Right lung (tissue), 5 donors: Measurements from ENCODE around the gene COL24A1. TPM values are rescaled to one million over a fixed set of nuclear protein-coding genes. Genes with fewer than 3 reads are reported as not detected.
"Not testable (repeated sequence)": the region's sequence is repeated elsewhere in the genome, so short reads cannot be mapped to it uniquely, and the experiment has no call there.

Source experiments
- DNase-seq, 2 donors: peaks; one replicate each; pipeline ENCODE4 v3.0.0-alpha.2; 2013
- polyA plus RNA-seq, 5 donors: library from polyadenylated mRNA; unstranded; fragments of 120-200 nt; gene quantifications; one replicate each; pipeline versions ENCODE4 v1.2.1 to v1.2.3, GENCODE V29; 2013; ENCODE audit warnings: inconsistent platforms in 1 of 5, low replicate concordance in 1 of 5; ENCODE audit not compliant: insufficient read length in 5 of 5, insufficient read depth in 1 of 5

The COL24A1 gene
- polyA plus RNA-seq, 5 donors = 15.0 to 42.5 (median 32.9) TPM

DNA sequence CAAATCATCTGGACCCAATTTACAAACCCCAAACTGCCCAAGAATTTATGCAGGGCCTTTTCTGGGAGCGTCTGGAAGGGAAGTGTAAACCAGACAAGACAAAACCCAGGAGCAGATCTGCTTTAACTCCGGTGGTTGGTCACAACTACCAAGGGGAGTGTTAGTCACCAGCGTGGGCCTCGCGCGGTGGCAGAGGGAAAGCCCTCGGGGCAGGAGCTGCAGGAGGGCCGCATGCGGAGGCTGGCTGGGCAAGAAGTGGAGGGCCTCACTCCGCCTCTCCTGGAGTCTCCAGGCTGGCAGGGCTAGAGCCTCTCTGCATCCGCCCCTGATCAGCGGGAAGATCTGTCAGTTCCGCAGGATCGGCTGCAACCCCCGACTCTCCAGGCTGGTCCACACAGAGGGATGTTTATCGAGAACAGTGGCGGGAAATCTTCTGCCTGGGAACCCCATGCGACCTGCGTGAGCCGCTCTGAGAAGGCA lies 2.0 kb downstream of the COL24A1 start:
- no peak for DNase-seq

DNA sequence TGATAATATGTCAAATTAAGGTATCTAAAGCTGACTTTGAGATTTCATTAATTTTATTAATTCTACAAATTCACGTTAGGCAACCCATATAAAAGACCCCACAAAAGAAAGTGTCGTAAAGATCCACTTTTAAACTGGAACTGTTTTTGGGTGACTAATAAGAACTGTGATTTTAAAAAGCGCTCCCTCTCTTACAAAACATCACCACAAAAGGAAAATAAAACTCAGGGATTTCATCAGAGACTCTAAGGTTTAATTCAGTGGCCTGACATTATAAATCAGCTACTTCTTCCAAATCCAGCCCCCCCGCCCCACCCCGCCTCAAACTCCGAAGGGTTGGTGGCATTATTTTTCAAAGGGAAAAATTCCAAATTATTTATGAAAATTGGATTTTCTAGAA lies 2.7 kb downstream of the COL24A1 start:
- no peak for DNase-seq

DNA sequence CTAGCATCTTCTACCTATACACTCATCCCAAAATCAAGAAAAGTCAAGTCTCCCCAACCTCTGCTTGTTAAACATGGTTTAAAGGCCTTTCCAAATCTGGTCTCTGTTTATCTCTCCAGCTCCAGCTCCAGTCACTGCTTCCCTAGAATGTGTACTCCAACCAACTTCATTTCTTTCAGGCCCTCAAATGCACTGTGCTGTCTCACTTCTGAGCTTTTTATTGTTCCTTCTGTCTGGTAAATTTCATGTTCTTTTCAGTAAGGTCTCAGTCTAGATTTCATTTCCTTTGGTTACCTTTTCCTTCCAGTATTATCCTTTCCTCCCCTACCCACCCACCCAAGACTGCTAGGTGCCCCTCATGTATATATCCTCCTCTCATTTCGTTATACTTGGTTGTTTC lies 3.7 kb downstream of the COL24A1 start:
- DNase-seq = no peak

DNA sequence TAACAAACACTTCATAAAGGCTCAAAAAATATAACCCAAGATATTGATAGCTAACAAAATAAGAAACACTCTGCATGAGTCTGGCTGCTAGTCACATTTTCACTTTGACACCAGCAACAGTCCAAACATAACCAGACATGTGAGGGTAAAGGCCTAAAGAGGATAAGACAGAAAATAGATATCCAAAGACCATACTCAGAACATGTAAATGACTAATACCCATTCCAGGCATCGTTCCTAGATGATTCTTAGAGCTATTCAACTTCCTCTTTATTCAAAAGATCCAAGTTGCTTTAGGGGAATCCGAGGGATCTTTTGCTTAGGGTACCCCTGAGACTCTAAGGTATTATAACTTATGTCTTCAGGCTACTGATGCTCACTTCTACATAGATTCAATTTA lies 5.1 kb downstream of the COL24A1 start:
- DNase-seq = no peak

DNA sequence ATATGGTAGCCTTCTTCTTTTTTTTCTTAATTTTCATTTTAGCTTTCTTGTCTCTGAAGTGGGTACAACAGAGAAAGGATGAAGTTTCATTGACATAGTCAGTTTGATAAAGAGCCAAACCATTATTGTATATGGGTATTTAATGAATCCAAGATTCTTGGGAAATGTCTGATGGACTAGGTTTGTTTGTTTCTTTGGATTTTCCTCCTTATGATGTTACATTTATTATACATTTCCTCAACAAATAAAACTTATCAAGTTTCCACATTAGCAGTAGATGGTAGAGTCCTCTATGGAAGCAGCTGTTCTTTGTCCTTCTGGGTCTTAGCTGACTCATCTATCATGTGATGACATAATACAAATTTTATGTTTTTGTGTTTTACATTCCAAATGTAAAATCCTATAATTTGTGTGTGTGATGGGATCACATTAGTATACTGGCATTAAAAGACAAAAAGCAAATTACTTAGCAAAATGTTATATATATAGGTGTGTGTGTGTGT lies 6.0 kb downstream of the COL24A1 start:
- no peak for DNase-seq

DNA sequence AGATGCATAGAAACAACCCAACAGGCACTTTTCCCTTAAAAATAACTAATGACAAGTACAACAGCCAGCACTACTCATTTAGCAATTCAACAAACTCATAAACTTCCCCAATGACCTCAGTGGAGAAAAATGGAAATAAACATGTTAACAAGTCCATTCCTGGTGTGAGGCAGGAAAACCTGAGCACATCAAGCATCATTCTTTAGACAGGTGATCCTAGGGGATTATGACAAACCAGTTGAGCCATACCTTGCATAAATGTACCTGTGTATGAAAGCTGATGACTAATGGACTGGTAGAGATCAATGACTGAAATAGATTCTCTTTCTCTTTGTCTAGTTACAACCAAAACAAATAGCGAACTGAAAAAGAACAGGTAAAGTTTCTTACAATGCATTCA lies 7.0 kb downstream of the COL24A1 start:
- DNase-seq = no peak

DNA sequence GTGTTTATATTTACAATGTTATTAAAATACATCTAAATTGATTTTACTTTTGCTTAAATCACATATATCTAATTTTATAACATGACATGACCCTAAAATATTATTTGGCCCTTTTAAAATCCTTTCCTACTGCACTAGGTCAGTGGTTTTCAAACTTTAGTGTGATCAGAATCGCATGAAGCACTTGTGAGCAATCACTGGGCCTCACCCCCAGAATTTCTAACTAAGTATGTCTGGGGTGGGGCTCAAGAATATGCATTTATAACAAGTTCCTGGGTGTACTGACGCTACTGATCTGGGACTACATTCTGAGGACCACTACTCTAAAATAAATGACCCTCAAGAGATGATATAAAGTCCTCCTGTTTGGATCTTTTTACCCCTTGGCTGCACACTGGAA lies 8.8 kb downstream of the COL24A1 start:
- DNase-seq = no peak

DNA sequence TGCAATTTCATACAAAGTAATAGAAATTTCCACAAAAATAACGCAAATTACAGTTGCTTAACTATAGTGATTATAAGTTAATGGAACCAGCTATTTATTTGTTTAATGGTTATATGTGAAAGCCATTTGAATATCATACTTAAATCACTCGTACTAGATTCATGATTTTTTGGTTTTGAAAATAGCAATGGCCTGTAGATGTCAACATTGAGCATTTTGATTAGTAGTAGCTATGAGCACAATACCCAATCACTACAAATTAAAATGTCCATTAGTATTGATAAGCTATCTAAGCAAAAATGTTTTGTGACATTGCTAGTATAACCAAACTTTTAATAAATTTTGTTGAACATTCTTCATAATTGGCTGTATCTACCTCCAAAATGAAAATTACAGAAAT lies 10.0 kb downstream of the COL24A1 start:
- no peak for DNase-seq

DNA sequence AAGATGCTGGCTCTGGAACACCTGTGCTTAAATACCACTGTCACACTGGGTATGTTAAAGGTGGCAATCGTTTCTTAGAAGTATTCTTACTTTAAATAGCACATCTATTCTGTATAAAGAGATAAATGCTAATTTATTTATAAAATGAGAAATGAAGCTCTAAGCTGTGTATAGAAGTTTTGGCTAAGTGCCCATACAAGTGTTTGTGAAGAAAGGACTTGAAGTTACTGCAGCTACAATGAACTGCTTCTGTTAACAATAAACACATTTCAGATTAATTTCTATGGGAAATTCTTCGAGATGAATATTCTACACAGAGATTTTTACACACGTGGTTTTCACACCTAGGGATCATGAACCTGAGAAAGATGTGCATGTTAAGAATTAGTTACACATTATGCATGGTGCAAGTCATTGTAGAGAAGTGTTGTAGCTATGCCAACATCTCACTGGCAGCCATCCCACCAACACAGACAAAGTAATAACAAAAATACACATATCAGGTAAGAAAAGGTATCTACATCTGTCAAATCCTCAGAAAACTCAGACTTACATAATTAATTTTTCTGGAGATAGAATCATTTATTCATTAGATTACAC lies 16.2 kb downstream of the COL24A1 start:
- DNase-seq = no peak

DNA sequence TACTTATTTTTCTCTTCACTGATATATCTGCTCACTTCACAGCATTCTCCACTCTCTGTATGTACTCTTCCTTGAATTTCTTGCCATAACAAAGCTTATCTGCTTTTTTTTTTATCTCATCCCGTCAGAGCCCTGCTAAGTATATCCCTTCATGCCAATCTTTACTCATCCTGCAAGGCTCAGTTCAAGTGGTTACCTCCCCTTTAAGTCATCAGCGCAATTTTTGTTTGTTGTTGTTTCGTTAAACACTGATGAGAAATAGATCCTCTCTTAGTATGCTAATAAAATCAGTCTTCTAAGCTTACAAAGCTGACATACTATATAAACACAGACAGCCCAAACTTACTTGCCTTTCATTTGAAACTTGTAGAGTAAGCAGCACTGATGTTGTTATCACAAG lies 17.8 kb downstream of the COL24A1 start:
- DNase-seq = no peak

DNA sequence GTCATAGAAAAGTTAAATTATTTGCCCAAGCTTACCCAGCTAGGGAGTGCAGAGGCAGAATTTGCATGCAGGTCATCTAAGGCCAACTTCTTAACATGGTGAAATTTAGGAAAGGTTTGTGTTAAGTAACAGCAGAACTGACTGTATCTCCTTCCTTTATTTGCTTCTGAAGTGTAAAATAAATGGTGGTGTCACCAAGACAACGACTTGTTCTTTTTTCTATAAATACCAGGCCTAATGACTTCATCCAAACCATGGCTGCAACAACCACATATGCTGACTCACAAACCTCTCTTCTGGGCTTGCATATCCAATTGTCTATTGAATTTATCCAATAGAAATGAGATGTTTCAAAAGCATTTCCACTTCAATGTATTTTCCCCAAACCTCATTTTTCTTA lies 19.1 kb downstream of the COL24A1 start:
- no peak for DNase-seq

DNA sequence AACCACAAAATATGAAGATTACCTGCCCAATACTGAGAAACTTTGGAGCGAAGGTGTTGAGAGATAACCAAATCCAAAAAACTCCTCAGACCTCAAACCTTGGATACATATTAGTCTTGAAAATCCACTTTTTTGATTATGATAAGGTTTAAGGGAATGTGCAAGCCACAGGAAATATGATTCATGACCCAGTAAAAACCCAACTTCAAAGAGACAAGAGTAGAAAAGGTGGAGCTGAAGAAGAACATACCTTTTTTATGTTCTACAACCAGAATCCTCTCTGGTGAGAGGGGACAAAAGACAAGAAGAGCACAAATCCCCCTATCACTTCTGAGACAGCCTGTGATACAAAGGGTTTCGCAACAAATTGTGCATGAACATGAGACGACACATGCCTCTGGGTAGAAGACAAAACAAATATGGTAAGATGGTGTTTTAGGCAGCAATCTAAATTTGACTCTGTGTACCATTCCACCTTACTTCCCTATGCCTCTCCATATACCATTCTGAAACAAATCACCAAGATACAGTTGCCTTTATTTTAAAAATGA lies 37.3 kb downstream of the COL24A1 start:
- no peak for DNase-seq

DNA sequence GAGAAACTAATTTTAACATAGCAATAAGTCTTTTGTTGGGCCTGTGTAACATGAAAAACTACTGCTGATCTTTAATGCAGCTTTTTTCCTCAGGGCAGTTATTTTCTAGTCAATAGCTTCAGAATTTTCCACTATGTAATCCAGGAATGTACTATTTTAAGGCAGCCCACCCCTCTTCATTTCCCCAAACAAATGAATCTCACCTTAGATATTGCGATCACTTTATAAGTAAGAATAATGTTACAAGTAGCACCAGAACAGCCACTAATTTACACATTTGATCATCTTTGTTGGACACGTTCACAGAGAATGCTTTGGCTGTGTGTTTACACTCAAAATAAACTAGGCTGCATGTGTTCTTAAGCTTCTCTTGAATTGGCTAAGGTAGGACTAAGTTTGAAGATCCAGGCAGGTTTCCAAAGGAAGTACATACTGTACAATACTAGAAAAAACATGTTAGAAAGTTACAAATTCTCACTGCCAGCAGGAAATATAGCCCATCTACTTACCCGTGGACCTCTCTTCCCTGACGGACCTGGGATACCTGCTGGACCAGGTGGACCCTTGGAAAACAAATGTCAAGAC lies 41.7 kb downstream of the COL24A1 start:
- no peak for DNase-seq

DNA sequence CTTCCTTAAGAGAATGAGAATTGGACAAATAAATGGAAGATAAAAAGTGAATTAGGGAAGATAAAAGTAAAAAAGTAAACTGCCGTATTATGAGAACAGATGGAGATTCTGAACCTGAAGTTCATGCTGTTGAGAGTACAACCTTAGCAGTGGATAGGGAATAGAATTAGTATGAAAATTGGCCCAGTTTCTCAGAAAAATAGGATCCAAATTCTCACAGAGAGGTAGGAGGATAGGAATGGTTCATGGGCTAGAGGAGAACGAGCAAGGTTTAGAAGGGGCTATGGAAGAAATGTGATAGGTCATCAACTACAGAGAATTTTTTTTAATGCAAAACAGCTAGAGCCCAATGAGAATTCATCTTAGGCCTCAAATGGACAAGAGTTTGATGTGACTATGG lies 42.3 kb downstream of the COL24A1 start:
- no peak for DNase-seq

DNA sequence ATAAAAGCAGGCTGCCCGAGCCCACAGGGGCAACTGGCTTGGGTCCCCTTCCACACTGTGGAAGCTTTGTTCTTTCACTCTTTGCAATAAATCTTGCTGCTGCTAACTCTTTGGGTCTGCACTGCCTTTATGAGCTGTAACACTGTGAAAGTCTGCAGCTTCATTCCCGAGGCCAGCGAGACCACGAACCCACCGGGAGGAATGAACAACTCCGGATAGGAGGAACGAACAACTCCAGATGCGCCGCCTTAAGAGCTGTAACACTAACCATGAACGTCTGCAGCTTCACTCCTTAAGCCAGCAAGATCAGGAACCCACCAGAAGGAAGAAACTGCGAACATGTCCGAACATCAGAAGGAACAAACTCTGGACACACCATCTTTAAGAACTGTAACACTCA lies 45.0 kb downstream of the COL24A1 start:
- not testable (repeated sequence) for DNase-seq

DNA sequence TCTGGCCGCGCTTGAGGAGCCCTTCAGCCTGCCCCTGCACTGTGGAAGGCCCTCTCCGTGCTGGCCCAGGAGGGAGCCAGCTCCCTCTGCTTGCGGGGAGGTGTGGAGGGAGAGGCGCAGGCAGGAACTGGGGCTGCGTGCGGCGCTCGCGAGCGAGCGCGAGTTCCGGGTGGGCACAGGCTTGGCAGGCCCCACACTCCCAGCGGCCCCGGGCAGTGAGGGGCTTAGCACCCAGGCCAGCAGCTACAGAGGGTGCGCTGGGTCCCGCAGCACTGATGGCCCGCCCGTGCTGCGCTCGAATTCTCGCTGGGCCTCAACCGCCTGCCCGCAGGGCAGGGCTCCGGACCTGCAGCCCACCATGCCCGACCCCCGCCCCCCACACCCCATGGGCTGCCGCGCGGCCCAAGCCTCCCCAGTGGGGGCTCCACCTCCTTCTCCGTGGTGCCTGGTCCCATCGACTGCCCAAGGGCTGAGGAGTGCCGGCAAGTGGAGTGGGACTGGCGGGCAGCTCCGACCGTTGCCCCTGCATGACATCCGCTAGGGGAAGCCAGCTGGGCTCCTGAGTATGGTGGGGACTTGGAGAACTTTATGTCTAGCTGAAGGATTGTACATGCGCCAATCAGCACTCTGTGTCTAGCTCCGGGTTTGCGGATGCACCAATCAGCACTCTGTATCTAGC lies 46.0 kb downstream of the COL24A1 start:
- no peak for DNase-seq

DNA sequence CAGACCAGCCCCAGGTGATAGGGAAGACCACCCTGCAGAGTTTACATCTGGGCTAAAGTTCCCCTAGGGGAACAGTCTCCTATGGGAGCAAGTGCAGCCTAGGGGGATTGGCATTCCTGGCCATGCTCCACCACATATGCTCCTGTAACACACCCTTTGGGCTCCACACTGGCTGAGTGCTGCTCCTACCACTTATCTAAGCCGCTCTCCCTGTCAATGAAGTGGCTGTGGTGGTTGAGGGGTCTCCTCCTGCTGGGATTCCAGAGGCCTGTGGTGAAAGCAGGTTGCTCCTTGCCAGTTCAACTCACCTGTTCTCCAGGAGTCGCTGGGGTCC lies 51.1 kb downstream of the COL24A1 start:
- no peak for DNase-seq

DNA sequence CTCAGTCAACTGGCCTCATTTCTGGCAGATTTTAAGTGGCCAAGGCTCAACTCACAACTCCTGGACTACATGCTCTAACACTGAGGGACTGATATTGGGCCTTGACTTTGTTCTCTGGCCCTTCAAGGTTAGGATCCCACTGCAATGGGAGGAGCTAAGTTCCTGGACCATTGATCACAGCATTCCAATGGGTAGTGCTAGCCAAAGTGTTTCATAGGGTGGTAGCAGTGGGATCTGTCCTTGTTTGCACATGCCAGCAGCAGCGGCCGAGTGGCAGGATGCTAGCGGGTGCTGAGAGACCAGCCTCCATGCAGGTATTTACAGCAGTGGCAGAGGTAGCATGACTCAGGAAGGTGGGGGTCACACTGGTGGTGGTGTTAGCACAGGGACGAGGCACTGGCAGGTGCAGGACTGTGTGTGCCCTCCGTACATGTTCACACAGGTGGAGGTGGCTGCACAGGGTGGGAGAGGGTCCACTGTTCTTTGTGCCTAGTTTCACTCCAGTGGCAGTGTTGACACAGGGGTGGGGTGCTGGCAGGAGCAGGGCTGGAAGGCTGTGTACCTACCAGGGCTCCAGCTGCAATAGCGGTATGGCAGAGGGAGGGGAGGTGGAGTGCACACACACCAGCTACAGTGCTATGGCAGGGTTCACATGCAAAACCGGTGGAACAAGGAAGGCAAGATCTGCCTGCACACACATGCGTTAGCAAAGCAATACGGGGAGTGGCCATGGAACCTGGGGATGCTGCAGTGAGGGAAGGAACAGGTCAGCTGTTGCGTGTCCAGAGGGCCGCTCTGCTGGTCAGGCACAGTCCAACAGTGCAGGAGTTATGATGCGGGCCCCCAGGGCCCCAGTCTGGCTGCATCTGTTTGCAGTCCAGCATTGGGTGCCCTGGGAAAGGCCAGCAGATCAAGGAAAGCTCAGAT lies 51.7 kb downstream of the COL24A1 start:
- DNase-seq = peak; percentile 24 to 43

DNA sequence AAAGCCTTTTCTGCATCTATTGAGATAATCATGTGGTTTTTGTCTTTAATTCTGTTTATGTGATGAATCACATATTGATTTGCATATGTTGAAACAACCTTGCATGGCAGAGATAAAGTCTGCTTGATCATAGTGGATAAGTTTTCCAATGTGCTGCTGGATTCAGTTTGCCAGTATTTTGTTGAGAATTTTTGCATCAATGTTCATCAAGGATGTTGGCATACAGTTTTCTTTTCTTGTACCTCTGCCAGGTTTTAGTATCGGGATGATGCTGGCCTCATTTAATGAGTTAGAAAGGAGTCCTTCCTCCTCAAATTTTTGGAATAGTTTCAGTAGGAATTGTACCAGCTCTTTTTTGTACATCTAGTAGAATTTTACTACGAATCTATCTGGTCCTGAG lies 55.0 kb downstream of the COL24A1 start:
- DNase-seq = no peak

DNA sequence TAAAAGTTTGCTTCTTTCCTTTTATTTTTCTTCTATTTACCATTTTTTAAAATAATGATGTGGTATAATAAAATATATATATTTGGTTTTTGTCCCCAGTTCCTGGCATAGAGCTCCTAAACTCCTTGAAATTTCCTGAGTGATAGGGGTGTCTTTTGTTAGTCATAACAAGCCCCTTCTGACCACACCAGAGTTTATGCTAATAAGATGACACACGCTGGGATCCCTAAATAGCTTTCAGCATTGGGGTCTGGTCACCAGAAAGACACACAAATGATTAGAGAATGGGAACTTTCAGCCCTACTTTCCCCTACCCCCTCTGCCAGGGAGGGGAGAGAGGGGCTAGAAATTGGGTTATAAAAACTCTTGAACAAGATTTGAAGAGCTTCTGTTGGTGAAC lies 56.2 kb downstream of the COL24A1 start:
- no peak for DNase-seq

DNA sequence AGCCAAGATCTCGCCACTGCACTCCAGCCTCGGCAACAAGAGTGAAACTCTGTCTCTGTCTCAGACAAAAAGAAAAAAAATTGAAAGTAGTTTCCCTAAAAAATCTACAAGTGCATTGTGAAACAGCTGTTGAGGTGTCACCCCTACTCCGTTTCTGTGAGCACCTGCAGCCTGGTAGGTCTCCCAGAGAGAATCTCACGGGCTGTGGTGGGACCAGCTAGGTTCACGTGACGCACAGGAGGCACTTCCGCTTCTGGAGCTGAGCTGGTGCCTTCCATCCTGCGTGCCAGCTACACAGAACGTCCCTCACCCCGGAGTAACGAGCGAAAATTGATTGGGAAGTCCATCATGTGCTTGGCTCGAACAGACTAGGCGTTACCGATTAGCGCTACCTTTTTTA lies 66.8 kb downstream of the COL24A1 start:
- no peak for DNase-seq
